Inferior parietal cortex (tissue), 1 donor: ENCODE results near the gene PRRT2.

Experiments used
- DNase-seq: peaks from one replicate; pipeline ENCODE4 v3.0.0-alpha.2; 2016; ENCODE audit errors: extremely low spot score

The PRRT2 gene

GRCh38 chr16:29862383-29862883 lies 50.4 kb downstream of the PRRT2 start:
- no peak for DNase-seq

- DNase-seq = peak; percentile 98
These were observed 51.1 kb downstream of the PRRT2 start, which contains the start of gene CDIPT for GRCh38 chr16:29862884-29863668. Gene CDIPT (minus strand): TSS chr16:29863226. CDS start chr16:29862857, 369 bp downstream.

DNA sequence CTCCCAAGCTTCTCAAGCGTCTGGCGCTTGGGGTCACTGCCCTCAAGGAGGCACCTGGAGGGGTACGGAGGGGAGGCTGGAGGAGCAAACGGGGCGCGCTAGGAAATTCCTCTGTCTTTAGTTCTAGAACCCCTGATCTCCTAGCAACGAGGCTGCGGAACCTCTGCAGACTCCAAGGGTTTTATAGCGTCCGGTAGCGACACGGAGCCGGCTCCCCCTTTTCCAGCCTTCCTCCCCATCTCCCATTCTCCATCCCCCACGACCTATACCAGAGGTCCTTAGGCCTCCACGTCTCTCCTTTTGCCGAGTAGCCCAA lies 51.6 kb downstream of the PRRT2 start:
- DNase-seq = no peak

GRCh38 chr16:29864205-29864604 lies 52.2 kb downstream of the PRRT2 start:
- no peak for DNase-seq
